IMR-90 (cell line): ENCODE results near the gene HRC. TPM values are rescaled to one million over a fixed set of nuclear protein-coding genes. Genes with fewer than 3 reads are reported as not detected.

Experiments
- ATAC-seq: fragments of 200-7000 bp; cut with Tn5 transposase; 2 replicates; pipeline ENCODE4 v1.9.1; 2020; ENCODE audit warnings: low read depth, mild to moderate bottlenecking, moderate library complexity
- BruUV-seq: library from RNA; stranded (reverse); fragments of 400-500 nt; replicated peaks from 2 replicates; lab custom pipeline; 2021; lab: Mats Ljungman, UMichigan
- CTCF ChIA-PET: fragments of 300-600 bp; formaldehyde crosslinking; extraction: SDS; loops from one replicate; lab custom pipeline; 2021; ENCODE audit warnings: antibody characterized with exemption; lab: Yijun Ruan, JAX
- POLR2A ChIA-PET: fragments of 300-600 bp; sonication (Branson Sonifier 250); formaldehyde crosslinking; loops from one replicate; lab custom pipeline; 2022; ENCODE audit warnings: antibody characterized with exemption; ENCODE audit not compliant: unreplicated experiment; lab: Charles Lee
- DNase-seq: peaks from one replicate; pipeline ENCODE4 v3.0.0; 2013
- H2AFZ ChIP-seq: replicated peaks from 2 replicates; pipeline ENCODE3; 2013; ENCODE audit warnings: low read length, mild to moderate bottlenecking; ENCODE audit not compliant: poor library complexity
- H2AK5ac ChIP-seq: 2 replicates; pipeline ENCODE4 v1.6.1; 2013; ENCODE audit warnings: low read depth, low read length, inconsistent platforms
- H2AK9ac ChIP-seq: replicated peaks from 2 replicates; pipeline ENCODE3; 2013; ENCODE audit warnings: mild to moderate bottlenecking, low read depth, low read length, moderate library complexity; ENCODE audit not compliant: poor library complexity
- H2BK120ac ChIP-seq: 2 replicates; pipeline ENCODE4 v1.6.1; 2013; ENCODE audit warnings: low read depth, low read length, inconsistent platforms
- H2BK15ac ChIP-seq: 3 replicates; pipeline ENCODE4 v1.6.1; 2013; ENCODE audit warnings: low read depth, low read length, inconsistent platforms
- H2BK20ac ChIP-seq: 2 replicates; pipeline ENCODE4 v1.6.1; 2013; ENCODE audit warnings: low read depth, mild to moderate bottlenecking, inconsistent platforms, low read length, moderate library complexity
- H2BK5ac ChIP-seq: 2 replicates; pipeline ENCODE4 v1.6.1; 2013; ENCODE audit warnings: mild to moderate bottlenecking, low read depth, low read length, inconsistent platforms; ENCODE audit not compliant: poor library complexity, severe bottlenecking
- H3K14ac ChIP-seq: replicated peaks from 2 replicates; pipeline ENCODE4 v1.6.1; 2013; ENCODE audit warnings: low read depth, low read length, inconsistent platforms
- H3K18ac ChIP-seq: 2 replicates; pipeline ENCODE4 v1.6.1; 2013; ENCODE audit warnings: low read depth, low read length, control low read depth
- H3K23ac ChIP-seq: 2 replicates; pipeline ENCODE4 v1.6.1; 2013; ENCODE audit warnings: low read depth, low read length, inconsistent platforms
- H3K27ac ChIP-seq: 2 replicates; pipeline ENCODE4 v1.5.1; 2013; ENCODE audit warnings: mild to moderate bottlenecking, control low read depth, low read length; ENCODE audit not compliant: insufficient read depth
- H3K27me3 ChIP-seq: 2 replicates; pipeline ENCODE4 v1.6.1; 2013; ENCODE audit warnings: low read length; ENCODE audit not compliant: control insufficient read depth, insufficient read depth
- H3K36me3 ChIP-seq: 2 replicates; pipeline ENCODE4 v1.6.1; 2013; ENCODE audit warnings: low read length, mixed read lengths; ENCODE audit not compliant: control insufficient read depth, insufficient read depth
- H3K4ac ChIP-seq: 2 replicates; pipeline ENCODE4 v1.6.1; 2013; ENCODE audit warnings: low read depth, low read length, inconsistent platforms
- H3K4me1 ChIP-seq: 2 replicates; pipeline ENCODE4 v1.6.1; 2013; ENCODE audit warnings: low read length, mixed read lengths; ENCODE audit not compliant: control insufficient read depth, insufficient read depth
- H3K4me2 ChIP-seq: 2 replicates; pipeline ENCODE4 v1.6.1; 2013; ENCODE audit warnings: low read depth, mild to moderate bottlenecking, control low read depth, low read length, moderate library complexity
- H3K4me3 ChIP-seq: 2 replicates; pipeline ENCODE4 v1.5.1; 2013; ENCODE audit warnings: low read depth, mild to moderate bottlenecking, control low read depth, low read length, moderate library complexity; ENCODE audit not compliant: insufficient read depth
- H3K56ac ChIP-seq: 2 replicates; pipeline ENCODE4 v1.6.1; 2013; ENCODE audit warnings: low read length, inconsistent platforms; ENCODE audit not compliant: insufficient read depth; ENCODE audit errors: extremely low read depth
- H3K79me1 ChIP-seq, 2 experiments: 2 replicates each; pipeline ENCODE4 v1.6.1; 2013; ENCODE audit warnings: low read length in 2 of 2, inconsistent platforms in 1 of 2, low read depth in 1 of 2
- H3K9ac ChIP-seq: 2 replicates; pipeline ENCODE4 v1.6.1; 2013; ENCODE audit warnings: low read depth, low read length, control low read depth
- H3K9me1 ChIP-seq: 2 replicates; pipeline ENCODE4 v1.6.1; 2013; ENCODE audit warnings: low read length, inconsistent platforms; ENCODE audit not compliant: insufficient read depth
- H3K9me3 ChIP-seq: 2 replicates; pipeline ENCODE4 v1.6.1; 2013; ENCODE audit warnings: low read length; ENCODE audit not compliant: control insufficient read depth, insufficient read depth
- H4K20me1 ChIP-seq: 2 replicates; pipeline ENCODE4 v1.6.1; 2013; ENCODE audit warnings: low read length, inconsistent platforms; ENCODE audit not compliant: insufficient read depth
- H4K5ac ChIP-seq: 2 replicates; pipeline ENCODE4 v1.6.1; 2013; ENCODE audit warnings: mild to moderate bottlenecking, low read depth, low read length, control low read depth
- H4K8ac ChIP-seq, 2 experiments: 2 replicates each; pipeline ENCODE4 v1.6.1; 2013; ENCODE audit warnings: low read depth in 2 of 2, low read length in 2 of 2, control low read depth in 1 of 2, inconsistent platforms in 1 of 2
- H4K91ac ChIP-seq: 2 replicates; pipeline ENCODE4 v1.6.1; 2013; ENCODE audit warnings: low read depth, low read length, inconsistent platforms; ENCODE audit not compliant: insufficient read depth
- MXI1 ChIP-seq: IDR thresholded peaks from 2 replicates; pipeline ENCODE4 v1.6.1; 2012; ENCODE audit warnings: low read depth, mild to moderate bottlenecking, low read length, moderate library complexity, borderline replicate concordance
- RFX5 ChIP-seq: IDR thresholded peaks from 2 replicates; pipeline ENCODE4 v1.8.0; 2012; ENCODE audit warnings: low read depth, mild to moderate bottlenecking, low read length, moderate library complexity
- WGBS, 2 experiments: methylation state at CpG; one replicate each; pipeline versions ENCODE4 v1.1.5 to v1.1.7; 2013; ENCODE audit warnings: missing lambda C conversion rate in 2 of 2; ENCODE audit not compliant: insufficient read length in 1 of 2; ENCODE audit errors: extremely low coverage in 2 of 2; 5-methylcytosine and 5-hydroxymethylcytosine counted together
- dilution Hi-C: fragments of 300-500 bp; cut with HindIII; formaldehyde crosslinking; loops from one replicate; pipeline ENCODE4 v1.14.3; 2018; ENCODE audit warnings: low sequenced_read_pairs; ENCODE audit not compliant: unreplicated experiment
- in situ Hi-C: fragments of 300-500 bp; cut with MboI; formaldehyde crosslinking; loops from 3 replicates; pipeline ENCODE4 v1.14.3; 2019; ENCODE audit warnings: low sequenced_read_pairs, inconsistent platforms, mixed read lengths
- intact Hi-C: fragments of 100-400 bp; cut with micrococcal nuclease; formaldehyde crosslinking; loops from 2 replicates; pipeline ENCODE4 v1.10.0; 2022
- polyA plus RNA-seq, 3 experiments: library from polyadenylated mRNA; depleted of rRNA; stranded (reverse); fragments of >200 nt; gene quantifications; 2 replicates each; pipeline ENCODE4 v1.2.3, GENCODE V29; 2012; ENCODE audit warnings: low replicate concordance in 1 of 3
- total RNA-seq: library from RNA; depleted of rRNA; stranded (reverse); fragments of >200 nt; gene quantifications from 2 replicates; pipeline ENCODE4 v1.2.3, GENCODE V29; 2012

Gene HRC
- total and polyA plus RNA-seq, 2 of the 4 experiments (the other 2 are of a cell fraction): 0.03 TPM; not detected in 1

DNA sequence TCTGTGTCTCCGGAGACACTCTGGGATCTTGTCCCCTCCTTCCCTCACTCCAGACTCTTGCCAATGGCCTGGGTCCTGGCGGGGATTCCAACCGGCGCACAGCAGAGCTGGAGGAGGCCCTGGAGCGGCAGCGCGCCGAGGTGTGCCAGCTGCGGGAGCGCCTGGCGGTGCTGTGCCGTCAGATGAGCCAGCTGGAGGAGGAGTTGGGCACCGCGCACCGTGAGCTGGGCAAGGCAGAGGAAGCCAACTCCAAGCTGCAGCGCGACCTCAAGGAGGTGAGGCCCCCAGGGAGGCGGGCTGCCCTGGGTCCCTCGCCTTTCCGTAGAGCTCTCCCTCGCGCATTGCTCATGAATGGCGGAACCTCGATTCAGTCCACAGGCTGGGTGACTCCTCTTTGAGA lies 24.9 kb downstream of the HRC start:
- Histone ChIP-seq H3K4me2 (no peak overlapping the region), H4K91ac (no peak overlapping the region), H2AK5ac (no peak overlapping the region), H2BK5ac (no peak overlapping the region), H3K4me3 (no peak overlapping the region), H3K4ac (no peak overlapping the region), H3K14ac (no peak overlapping the region), H2AFZ (no peak overlapping the region), H3K9me3 (no peaks in the 10 kb centered on the region), H3K56ac (no peak overlapping the region), H3K23ac (no peak overlapping the region), H3K9me1 (peaks cover 7% of the 10 kb centered on the region; the same call in 1 of the 2 replicates), H3K4me1 (peaks cover 5% of the 10 kb centered on the region; the same call in 1 of the 2 replicates), H2AK9ac (no peak overlapping the region), H2BK20ac (no peak overlapping the region), H2BK120ac (no peak overlapping the region), H3K18ac (no peak overlapping the region), H3K27ac (no peak overlapping the region), H3K79me1 (no peaks in the 10 kb centered on the region), H2BK15ac (no peak overlapping the region), H4K5ac (no peak overlapping the region), H3K27me3 (no peaks in the 10 kb centered on the region; the same call in 1 of the 2 replicates), H3K9ac (no peak overlapping the region), H4K20me1 (no peaks in the 10 kb centered on the region; the same call in 1 of the 2 replicates), H4K8ac (no peak overlapping the region), H3K36me3 (no peaks in the 10 kb centered on the region)
- intact Hi-C loops: no loop called here
- 94% methylated on average over 11 of the region's 24 CpGs; no CpG with 5 or more reads in 1 of the 2 experiments for WGBS, 2 experiments
- CTCF ChIA-PET: no interaction called here
- in situ Hi-C loops: no loop called here
- TF ChIP-seq MXI1 (no peak), RFX5 (no peak)
- ATAC-seq: no peak
- no peak for DNase-seq
- POLR2A ChIA-PET: no interaction called here
- no TSS peak for BruUV-seq
- dilution Hi-C loops: no loop called here
